ENCODE data around the gene SLC23A3.

GRCh38 chr2:219178377-219179175, 8.7 kb upstream of the SLC23A3 start:
- TF ChIP-seq EZH2 (IDR thresholded peaks at IDR 0.05; ENCODE audit: insufficient read depth, poor library complexity, severe bottlenecking) = no peak
- no peak for TF ChIP-seq EZH2phosphoT487 (IDR thresholded peaks at IDR 0.05; ENCODE audit: insufficient read depth, low read depth)

Measured in GM23248 (cell line).